GM12878 (cell line): ENCODE measurements around the gene PTPN2.

Experiments used
- CEBPB ChIP-seq, 2 experiments: fragments of 150-350 bp in 1 of 2; IDR thresholded peaks; 2 replicates each; pipeline ENCODE4 v1.6.1; 2012 to 2014; ENCODE audit warnings: low read depth in 2 of 2, low read length in 2 of 2, borderline replicate concordance in 1 of 2, inconsistent platforms in 1 of 2
- JUND ChIP-seq: IDR thresholded peaks from 2 replicates; pipeline ENCODE4 v1.6.1; 2012; ENCODE audit warnings: low read depth, mild to moderate bottlenecking, low read length, improper control_type of control experiment, moderate library complexity
- NFIC ChIP-seq: IDR thresholded peaks from 2 replicates; pipeline ENCODE4 v1.6.1; 2012; ENCODE audit warnings: low read depth, mild to moderate bottlenecking, inconsistent platforms, low read length, moderate library complexity
- NR2C2 ChIP-seq: IDR thresholded peaks from 2 replicates; pipeline ENCODE4 v1.6.1; 2011; ENCODE audit warnings: borderline replicate concordance, low read depth; ENCODE audit not compliant: control insufficient read depth, insufficient read length
- POLR2AphosphoS5 ChIP-seq: IDR thresholded peaks from 2 replicates; pipeline ENCODE4 v1.6.1; 2011; ENCODE audit warnings: mild to moderate bottlenecking, low read length, inconsistent platforms
- ZNF384 ChIP-seq: IDR thresholded peaks from 2 replicates; pipeline ENCODE4 v1.6.1; 2012; ENCODE audit warnings: low read depth, mild to moderate bottlenecking, low read length, improper control_type of control experiment, borderline replicate concordance
- TF ChIP-seq, protein P1 (sequence below), 3 experiments: IDR thresholded peaks in 2 of 3; conservative IDR thresholded peaks in 1 of 3; 2 replicates each; pipeline ENCODE4 v1.5.1; 2011; ENCODE audit warnings: low read depth in 3 of 3, low read length in 3 of 3, mild to moderate bottlenecking in 3 of 3, control low read depth in 2 of 3, moderate library complexity in 2 of 3, inconsistent platforms in 1 of 3, mixed read lengths in 1 of 3; ENCODE audit not compliant: control insufficient read depth in 2 of 3, insufficient read depth in 1 of 3; ENCODE audit errors: extremely low read depth in 1 of 3

DNA sequence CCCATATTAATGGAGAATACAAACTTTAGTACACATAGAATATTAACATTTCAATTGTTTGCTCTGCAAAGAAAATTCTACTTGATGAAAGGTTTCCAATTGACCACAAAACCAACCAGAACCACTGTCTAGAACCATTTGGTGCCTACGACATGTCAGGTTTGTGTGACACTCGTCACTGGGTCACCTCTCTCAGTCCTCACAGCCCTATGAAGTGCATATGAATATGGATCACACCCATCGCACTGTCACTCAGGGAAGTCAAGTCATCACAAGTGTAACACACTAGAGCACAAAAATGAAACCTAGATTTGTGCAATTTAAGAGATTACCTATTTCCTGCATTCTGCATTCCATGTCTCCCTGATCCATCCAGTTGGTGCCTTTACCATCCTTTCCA, 43.7 kb downstream of the PTPN2 start:
- no peak for TF ChIP-seq POLR2AphosphoS5
- TF ChIP-seq, protein P1, sequence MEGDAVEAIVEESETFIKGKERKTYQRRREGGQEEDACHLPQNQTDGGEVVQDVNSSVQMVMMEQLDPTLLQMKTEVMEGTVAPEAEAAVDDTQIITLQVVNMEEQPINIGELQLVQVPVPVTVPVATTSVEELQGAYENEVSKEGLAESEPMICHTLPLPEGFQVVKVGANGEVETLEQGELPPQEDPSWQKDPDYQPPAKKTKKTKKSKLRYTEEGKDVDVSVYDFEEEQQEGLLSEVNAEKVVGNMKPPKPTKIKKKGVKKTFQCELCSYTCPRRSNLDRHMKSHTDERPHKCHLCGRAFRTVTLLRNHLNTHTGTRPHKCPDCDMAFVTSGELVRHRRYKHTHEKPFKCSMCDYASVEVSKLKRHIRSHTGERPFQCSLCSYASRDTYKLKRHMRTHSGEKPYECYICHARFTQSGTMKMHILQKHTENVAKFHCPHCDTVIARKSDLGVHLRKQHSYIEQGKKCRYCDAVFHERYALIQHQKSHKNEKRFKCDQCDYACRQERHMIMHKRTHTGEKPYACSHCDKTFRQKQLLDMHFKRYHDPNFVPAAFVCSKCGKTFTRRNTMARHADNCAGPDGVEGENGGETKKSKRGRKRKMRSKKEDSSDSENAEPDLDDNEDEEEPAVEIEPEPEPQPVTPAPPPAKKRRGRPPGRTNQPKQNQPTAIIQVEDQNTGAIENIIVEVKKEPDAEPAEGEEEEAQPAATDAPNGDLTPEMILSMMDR (IDR thresholded peaks at IDR 0.05 in 2 of 3, conservative IDR thresholded peaks at IDR 0.05 in 1 of 3; ENCODE audit: control insufficient read depth in 2 of 3, extremely low read depth in 1 of 3, insufficient read depth in 1 of 3, low read depth in 3 of 3, low read length in 3 of 3) = no peak
- no peak for TF ChIP-seq NR2C2
- TF ChIP-seq JUND = no peak
- TF ChIP-seq ZNF384 = no peak
- TF ChIP-seq NFIC = no peak
- TF ChIP-seq CEBPB (IDR thresholded peaks at IDR 0.05; ENCODE audit: borderline replicate concordance in 1 of 2, low read depth in 2 of 2, low read length in 2 of 2) = no peak
